ENCODE results near the gene SEPHS1. TPM values are rescaled to one million over a fixed set of nuclear protein-coding genes. Genes with fewer than 3 reads are reported as not detected.

Gene SEPHS1, protein sequence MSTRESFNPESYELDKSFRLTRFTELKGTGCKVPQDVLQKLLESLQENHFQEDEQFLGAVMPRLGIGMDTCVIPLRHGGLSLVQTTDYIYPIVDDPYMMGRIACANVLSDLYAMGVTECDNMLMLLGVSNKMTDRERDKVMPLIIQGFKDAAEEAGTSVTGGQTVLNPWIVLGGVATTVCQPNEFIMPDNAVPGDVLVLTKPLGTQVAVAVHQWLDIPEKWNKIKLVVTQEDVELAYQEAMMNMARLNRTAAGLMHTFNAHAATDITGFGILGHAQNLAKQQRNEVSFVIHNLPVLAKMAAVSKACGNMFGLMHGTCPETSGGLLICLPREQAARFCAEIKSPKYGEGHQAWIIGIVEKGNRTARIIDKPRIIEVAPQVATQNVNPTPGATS
- 35.2 and 39.7 TPM in 2 replicates for total RNA-seq (2014; rRNA removed; shearing (Covaris generic))

DNA sequence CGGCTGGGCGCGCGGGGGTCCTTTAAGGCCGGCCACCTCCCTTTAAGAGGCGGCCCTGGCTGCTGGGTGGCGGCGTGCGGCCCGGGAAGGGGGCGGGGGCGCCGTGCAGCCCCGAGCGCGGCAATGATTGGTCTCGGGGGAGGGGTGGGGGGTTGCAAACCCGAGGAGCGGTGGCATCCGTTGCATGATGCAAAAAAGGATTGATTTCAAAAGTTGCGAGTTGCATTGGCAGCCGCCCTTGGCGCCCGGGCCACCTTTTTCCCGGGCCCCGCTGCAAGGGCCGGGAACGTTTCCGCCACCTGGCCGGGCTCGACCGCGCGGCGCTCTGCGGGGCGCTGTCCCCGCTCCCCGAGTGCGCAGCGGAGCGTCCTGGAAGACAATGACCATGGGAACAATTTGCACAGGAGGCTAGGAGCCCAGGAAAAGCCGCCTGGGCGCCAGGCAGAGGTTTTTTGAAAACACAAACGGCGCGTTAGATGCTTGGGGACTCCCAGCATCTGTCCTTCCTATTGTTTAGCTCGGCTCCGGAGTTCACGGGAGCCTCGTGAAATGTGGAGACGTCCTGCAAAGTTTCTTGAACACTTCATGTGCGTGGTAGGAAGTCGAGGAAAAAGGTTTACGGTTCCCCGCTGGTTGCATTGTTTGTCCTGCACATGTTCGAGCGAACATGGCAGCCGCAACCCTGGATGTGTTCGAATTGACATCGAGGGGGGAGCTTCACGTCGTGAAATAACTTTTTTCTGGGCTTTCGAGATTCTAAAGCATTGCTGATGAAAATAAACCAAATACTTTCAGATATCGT lies at the start of gene SEPHS1:
Gene SEPHS1, minus strand, starts transcription at position 78 of the 802 bp plus-strand sequence. CDS start 3,343 bp downstream, outside the sequence.

GRCh38 chr10:13299437-13300287 lies 48.4 kb downstream of the SEPHS1 start, which contains the start of gene PHYH:
Gene PHYH (minus strand): TSS chr10:13300064. CDS start chr10:13300042, 22 bp downstream.

Other genes with a start within 250 kb of the SEPHS1 start
- gene OPTN, start 248.1 kb downstream of the SEPHS1 start, total RNA-seq (2014; rRNA removed; shearing (Covaris generic)) = 15.2 and 18.3 TPM in 2 replicates
- 26.8 and 36.0 TPM in 2 replicates for gene MCM10, start 186.7 kb downstream of the SEPHS1 start, total RNA-seq (2014; rRNA removed; shearing (Covaris generic))
- gene UCMA, start 113.9 kb downstream of the SEPHS1 start, total RNA-seq (2014; rRNA removed; shearing (Covaris generic)) = not detected in 2 replicates
- 8.6 and 10.6 TPM in 2 replicates for gene PHYH, start 48.2 kb downstream of the SEPHS1 start, total RNA-seq (2014; rRNA removed; shearing (Covaris generic))
- 5.4 and 6.7 TPM in 2 replicates for gene BEND7, start 180.7 kb upstream of the SEPHS1 start, total RNA-seq (2014; rRNA removed; shearing (Covaris generic))
- gene PRPF18, start 238.7 kb upstream of the SEPHS1 start, total RNA-seq (2014; rRNA removed; shearing (Covaris generic)) = 25.8 and 39.0 TPM in 2 replicates

All from A375 (cell line).